Cardiac fibroblast (primary cell): ENCODE data around the gene PCYOX1L.

Source experiments
- DNase-seq, 2 donors: peaks; one replicate each; pipeline versions ENCODE4 v3.0.0 to v3.0.0-alpha.2; 2010; ENCODE audit warnings: low read depth in 2 of 2
- H3K4me3 ChIP-seq, 2 donors: replicated peaks in 1 of 2; 1 replicate in 1 of 2; 2 replicates in 1 of 2; pipeline ENCODE4 v1.5.1; 2011; ENCODE audit warnings: low read depth in 2 of 2, low read length in 2 of 2, mild to moderate bottlenecking in 2 of 2, moderate library complexity in 1 of 2
- CTCF ChIP-seq: IDR thresholded peaks from one replicate; pipeline ENCODE4 v1.5.1; 2011; ENCODE audit warnings: low read depth, mild to moderate bottlenecking, low read length, inconsistent platforms

The PCYOX1L gene

GRCh38 chr5:149323621-149324205 lies 34.1 kb upstream of the PCYOX1L start:
- TF ChIP-seq CTCF = no peak
- H3K4me3 ChIP-seq = no peak overlapping the region
- peak; percentile 80 to 84 for DNase-seq

GRCh38 chr5:149324641-149325040 lies 33.2 kb upstream of the PCYOX1L start:
- DNase-seq = peak in 1 of 2 donors; percentile 46

GRCh38 chr5:149325166-149325735 lies 32.6 kb upstream of the PCYOX1L start:
- no peak for TF ChIP-seq CTCF
- H3K4me3 ChIP-seq = no peak overlapping the region
- peak in 1 of 2 donors; percentile 65 for DNase-seq

More at GRCh38 chr5:149324641-149325040, 33.2 kb upstream of the PCYOX1L start:
- TF ChIP-seq CTCF = no peak
- no peak overlapping the region for H3K4me3 ChIP-seq

GRCh38 chr5:149325894-149326293 lies 32.0 kb upstream of the PCYOX1L start:
- H3K4me3 ChIP-seq = no peak overlapping the region
- DNase-seq = peak in 1 of 2 donors; percentile 77
- no peak for TF ChIP-seq CTCF

GRCh38 chr5:149326611-149327010 lies 31.2 kb upstream of the PCYOX1L start:
- H3K4me3 ChIP-seq = no peak overlapping the region
- no peak for DNase-seq
- TF ChIP-seq CTCF = no peak

- no peak overlapping the region for H3K4me3 ChIP-seq
- no peak for TF ChIP-seq CTCF
- no peak for DNase-seq
Observed at GRCh38 chr5:149328177-149328576, 29.7 kb upstream of the PCYOX1L start.
